ENCODE data around the gene AANAT.

Gene AANAT

DNA sequence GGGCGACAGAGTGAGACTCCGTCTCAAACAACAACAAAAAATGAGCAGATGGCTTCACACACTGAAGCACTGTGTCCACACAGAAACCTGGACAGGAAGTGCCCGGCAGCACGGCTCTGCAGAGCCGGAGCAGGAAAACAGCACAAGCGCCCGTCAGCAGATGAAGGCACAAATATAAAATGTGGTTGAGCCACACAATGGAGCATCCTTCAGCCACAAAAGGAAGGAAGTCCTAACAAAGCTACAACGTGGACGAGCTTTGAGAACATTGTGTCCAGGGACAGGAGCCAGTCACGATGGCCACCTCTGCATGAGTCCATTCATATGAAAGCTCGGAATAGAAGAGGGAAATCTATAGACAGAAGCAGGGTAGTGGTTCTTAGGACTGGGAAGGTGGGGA lies 18.2 kb downstream of the AANAT start:
- TF ChIP-seq, protein P1, sequence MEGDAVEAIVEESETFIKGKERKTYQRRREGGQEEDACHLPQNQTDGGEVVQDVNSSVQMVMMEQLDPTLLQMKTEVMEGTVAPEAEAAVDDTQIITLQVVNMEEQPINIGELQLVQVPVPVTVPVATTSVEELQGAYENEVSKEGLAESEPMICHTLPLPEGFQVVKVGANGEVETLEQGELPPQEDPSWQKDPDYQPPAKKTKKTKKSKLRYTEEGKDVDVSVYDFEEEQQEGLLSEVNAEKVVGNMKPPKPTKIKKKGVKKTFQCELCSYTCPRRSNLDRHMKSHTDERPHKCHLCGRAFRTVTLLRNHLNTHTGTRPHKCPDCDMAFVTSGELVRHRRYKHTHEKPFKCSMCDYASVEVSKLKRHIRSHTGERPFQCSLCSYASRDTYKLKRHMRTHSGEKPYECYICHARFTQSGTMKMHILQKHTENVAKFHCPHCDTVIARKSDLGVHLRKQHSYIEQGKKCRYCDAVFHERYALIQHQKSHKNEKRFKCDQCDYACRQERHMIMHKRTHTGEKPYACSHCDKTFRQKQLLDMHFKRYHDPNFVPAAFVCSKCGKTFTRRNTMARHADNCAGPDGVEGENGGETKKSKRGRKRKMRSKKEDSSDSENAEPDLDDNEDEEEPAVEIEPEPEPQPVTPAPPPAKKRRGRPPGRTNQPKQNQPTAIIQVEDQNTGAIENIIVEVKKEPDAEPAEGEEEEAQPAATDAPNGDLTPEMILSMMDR (IDR thresholded peaks at IDR 0.05), result no peak

DNA sequence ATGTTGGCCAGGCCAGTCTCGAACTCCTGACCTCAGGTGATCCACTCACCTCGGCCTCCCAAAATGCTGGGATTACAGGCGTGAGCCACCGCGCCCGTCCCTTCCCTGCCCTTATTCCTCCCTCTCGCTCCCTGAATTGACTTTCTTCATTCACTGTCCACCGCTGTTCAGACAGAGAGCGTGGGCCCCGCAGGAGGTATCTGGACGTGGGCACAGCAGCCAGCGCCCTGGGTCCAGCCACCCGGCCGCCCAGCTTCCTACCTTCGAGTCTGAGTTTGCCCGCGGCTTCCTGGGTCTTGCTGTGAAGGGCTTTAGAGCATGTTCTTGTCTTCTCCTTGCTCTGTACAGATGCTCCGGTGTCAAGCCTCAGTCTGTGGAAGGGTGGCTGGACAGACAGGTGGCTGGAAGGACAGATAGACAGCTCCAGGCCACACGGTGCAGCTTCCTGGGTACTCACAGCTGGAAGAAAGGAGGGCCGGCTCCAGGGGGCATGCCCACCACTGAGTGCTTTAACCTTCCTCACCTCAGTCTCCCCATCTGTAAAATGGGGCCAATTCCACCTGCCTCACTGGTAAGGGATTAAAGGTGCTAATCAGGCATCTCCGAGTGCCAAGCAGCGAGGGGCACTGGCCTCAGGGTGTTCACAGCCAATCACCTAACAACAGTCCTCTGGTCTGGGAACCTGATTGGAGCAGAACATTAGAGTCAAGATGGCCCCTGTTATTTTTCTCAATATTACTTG lies 20.2 kb downstream of the AANAT start:
- TF ChIP-seq, protein P1 (IDR thresholded peaks at IDR 0.05), result no peak

DNA sequence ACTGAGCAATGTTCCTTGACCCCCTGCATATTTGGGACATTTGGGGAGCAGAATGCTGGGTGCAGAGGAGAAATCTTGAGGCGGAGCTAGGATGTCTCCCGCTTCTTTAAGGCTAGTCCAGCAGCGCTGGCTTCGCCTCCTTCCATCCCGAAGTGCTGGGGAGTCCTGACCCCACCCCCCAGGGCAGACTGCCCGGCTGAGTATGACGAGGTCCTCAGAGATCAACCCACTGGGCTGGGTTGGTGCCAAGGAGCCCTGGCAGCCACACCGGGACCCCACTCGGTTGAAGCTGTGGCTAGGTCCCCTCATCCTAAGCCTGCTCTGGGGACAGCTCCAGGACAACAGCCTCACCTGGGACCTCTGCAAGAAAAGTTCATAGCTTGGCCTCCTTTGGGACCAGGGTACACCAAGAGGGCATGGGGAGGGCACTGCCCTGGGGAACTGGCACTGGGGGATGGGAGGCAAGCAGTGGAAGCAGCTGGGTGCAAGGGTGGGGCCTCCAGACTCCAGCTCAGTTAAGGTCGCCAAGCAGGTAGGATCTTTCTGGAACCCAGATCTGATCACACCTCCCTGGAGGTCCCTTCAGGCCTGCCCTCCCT lies 22.8 kb downstream of the AANAT start:
- TF ChIP-seq, protein P1 (IDR thresholded peaks at IDR 0.05), result no peak

DNA sequence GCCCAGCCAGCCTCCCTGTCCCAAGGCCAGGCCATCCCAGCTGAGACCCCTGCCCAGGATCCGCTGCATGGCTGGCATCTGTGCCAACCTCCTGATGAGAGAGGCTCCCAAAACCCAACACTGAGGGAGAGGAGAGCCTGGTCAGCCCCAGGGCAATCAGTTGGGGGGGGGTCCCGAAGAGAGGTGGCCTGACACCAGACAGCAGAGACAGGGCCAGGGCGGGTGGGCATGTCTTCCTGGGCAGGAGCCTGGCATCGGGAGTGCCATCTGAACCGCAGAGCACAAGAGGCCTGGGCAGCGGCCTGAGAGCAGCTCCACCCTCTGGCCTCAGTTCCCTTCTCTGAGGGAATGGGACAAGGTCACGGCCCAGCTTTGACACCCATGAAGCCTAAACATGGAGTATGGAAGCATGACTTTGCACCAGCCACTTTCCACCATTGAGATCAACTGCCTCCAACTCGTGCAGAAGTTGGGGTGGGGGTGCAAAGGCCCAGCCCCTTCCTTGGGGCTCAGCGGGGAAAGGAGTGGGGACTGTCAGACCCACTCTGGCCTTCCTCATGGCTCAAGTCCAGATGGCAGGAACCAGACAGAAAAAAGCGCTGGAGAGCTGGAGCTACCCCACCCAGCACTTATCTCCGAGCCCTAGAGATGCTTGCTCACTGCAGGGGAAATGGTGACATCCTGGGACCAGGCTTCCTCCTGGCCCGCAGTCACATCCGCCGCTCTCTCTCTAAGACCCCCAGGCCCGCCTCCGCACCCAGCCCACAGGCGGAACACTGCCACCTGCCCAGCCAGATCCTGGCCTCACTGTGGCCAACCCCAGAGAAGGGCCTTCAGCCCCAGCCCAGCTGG lies 24.1 kb downstream of the AANAT start:
- TF ChIP-seq, protein P1 (IDR thresholded peaks at IDR 0.05), result no peak

DNA sequence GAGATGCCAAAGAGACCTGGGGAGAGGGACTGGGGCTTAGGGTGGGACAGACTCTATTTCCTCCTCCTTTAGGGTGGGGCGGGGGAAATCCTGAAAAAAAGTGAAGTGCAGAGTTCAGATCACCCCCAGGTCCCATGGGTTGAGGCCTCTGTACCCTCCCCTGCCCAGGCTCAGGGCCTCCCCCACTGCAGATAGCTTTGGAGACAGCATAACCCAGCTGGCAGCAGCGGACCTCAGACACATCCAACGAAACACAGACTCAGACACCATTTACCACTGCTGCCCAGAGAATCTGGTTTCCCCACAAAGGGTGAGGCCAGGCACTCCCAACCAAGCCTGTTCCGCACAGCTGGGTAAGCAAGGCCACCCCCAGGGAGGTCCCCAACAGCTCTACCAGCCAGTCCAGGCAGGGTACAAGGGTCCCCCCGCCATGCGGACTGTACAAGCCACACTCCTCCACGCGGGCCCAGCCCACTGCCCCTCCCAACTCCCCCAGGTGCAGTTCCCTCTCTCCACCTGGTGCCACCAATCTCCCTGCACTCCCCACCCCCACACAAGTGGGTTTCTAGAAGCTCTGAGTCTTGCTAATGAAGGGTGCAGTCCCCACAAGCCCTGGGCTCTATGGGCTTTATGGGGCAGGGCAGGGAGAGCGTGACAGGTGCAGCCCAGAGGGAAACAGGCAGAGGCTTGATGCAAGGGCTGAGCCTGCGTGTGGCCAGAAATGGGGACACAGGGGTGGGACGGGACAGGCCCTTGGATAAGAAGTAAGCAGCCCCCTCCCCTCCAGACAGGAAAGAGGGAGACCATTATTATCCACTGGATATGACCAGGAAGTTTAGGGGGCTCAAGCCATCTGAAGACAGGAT lies 25.0 kb downstream of the AANAT start:
- TF ChIP-seq, protein P1 (IDR thresholded peaks at IDR 0.05), result no peak

DNA sequence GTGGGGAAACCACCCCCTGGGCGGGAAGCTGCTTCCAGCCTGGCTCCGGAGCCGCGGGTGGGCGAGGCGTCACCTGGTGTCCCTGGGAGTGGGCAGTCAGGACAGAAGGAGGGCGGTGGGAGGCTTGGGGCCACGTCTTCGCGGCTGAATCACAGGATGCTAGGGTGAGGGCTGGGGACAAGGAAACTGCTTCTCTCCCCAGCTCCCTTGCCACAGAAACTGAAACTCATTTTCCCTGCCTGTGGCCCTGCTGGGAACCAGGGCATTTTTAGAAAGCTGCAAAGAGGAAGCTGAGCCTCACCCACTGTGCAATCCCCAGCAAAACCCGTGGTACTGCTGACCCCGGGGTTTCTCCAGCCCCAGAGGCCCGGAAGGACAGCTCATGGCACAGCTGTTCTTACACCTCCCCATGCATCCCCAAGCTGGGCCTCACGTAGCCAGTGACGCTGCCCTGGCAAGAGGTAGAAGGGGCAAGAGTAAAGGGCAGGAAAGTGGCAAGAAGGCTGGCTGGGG lies 25.6 kb downstream of the AANAT start:
- TF ChIP-seq, protein P1 (IDR thresholded peaks at IDR 0.05), result no peak

Data from LNCAP (cell line).